ENCODE data around the gene VGLL2.

DNA sequence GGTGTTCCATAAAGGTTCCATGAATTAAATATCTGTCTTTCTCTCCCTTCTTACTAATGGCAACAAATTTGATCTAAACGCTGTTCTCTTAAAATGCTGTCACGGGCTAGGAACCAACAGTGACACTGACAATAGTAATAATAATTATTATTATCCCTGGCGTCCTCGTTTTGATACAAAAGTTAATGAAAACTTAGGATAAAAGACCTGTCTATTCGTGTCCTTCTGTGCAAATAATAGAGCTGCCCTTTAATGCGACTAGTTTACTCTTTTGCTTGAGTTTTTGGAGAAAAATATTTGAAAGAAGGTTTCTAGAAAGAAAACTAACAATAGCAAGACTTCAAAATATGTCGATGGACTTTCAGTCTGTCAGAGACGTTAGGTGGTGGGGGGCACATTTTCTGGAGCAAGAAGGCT lies 4.3 kb downstream of the VGLL2 start:
- TF ChIP-seq CTCF (conservative IDR thresholded peaks at IDR 0.05) = no peak
- TF ChIP-seq ZFX (IDR thresholded peaks at IDR 0.05) = no peak
